Transverse colon (tissue), 4 donors: ENCODE data around the gene SLC16A9. TPM values are rescaled to one million over a fixed set of nuclear protein-coding genes. Genes with fewer than 3 reads are reported as not detected.
A peak's percentile ranks its signal among the peaks of the same experiment; 100 is the strongest.

Source experiments
- DNase-seq: peaks from one replicate; pipeline ENCODE4 v3.0.0-alpha.2; 2019
- H3K27ac ChIP-seq, 4 donors: fragments of 200-600 bp; sonication (generic); 2 replicates each; pipeline ENCODE4 v1.5.1; 2016 to 2018; ENCODE audit warnings: inconsistent platforms in 4 of 4
- H3K27me3 ChIP-seq: fragments of 200-600 bp; sonication (generic); 2 replicates; pipeline ENCODE4 v1.5.1; 2017; ENCODE audit warnings: inconsistent platforms
- H3K36me3 ChIP-seq, 4 donors: fragments of 200-600 bp; sonication (generic); 2 replicates each; pipeline ENCODE4 v1.5.1; 2017 to 2019; ENCODE audit warnings: inconsistent platforms in 4 of 4
- H3K4me1 ChIP-seq, 4 donors: fragments of 200-600 bp; sonication (generic); 2 replicates each; pipeline ENCODE4 v1.5.1; 2017 to 2020; ENCODE audit warnings: inconsistent platforms in 4 of 4
- H3K4me3 ChIP-seq, 4 donors: fragments of 200-600 bp; sonication (generic); 1 replicate in 1 of 4; 2 replicates in 3 of 4; pipeline versions ENCODE4 v1.5.1 to v1.6.1; 2017 to 2019; ENCODE audit warnings: inconsistent platforms in 4 of 4
- H3K9me3 ChIP-seq, 2 donors: fragments of 200-600 bp; sonication (generic); 2 replicates each; pipeline ENCODE4 v1.5.1; 2017 to 2019; ENCODE audit warnings: inconsistent platforms in 2 of 2
- CTCF ChIP-seq, 5 experiments: fragments of 200-600 bp in 3 of 5; fragments of 450-650 bp in 2 of 5; sonication (generic) in 3 of 5; IDR thresholded peaks; 1 replicate in 2 of 5; 2 replicates in 3 of 5; pipeline ENCODE4 v1.5.1; 2016 to 2017; ENCODE audit warnings: antibody characterized with exemption in 5 of 5, inconsistent platforms in 3 of 5, mild to moderate bottlenecking in 2 of 5, moderate library complexity in 1 of 5
- EP300 ChIP-seq: sonication (generic); formaldehyde crosslinking; IDR thresholded peaks from one replicate; pipeline ENCODE4 v1.6.1; 2017; ENCODE audit warnings: antibody characterized with exemption, low read depth
- POLR2A ChIP-seq: fragments of 450-650 bp; IDR thresholded peaks from one replicate; pipeline ENCODE4 v1.6.1; 2016; ENCODE audit warnings: antibody characterized with exemption, mild to moderate bottlenecking, moderate library complexity
- POLR2AphosphoS5 ChIP-seq, 3 donors: sonication (generic); formaldehyde crosslinking; IDR thresholded peaks; one replicate each; pipeline ENCODE4 v1.6.1; 2016; ENCODE audit warnings: antibody characterized with exemption in 3 of 3
- WGBS, 2 donors: methylation state at CpG; one replicate each; pipeline ENCODE4 v1.1.5; 2018; ENCODE audit warnings: low coverage in 1 of 2; 5-methylcytosine and 5-hydroxymethylcytosine counted together
- in situ Hi-C, 4 donors: fragments of 200-750 bp; cut with MboI; loops; one replicate each; pipeline versions ENCODE4 v1.15.0 to v1.15.1; 2017; ENCODE audit warnings: low sequenced_read_pairs in 3 of 4, low pct_ligation_motif_present in 1 of 4, low pct_unique_long_range_greater_than_20kb in 1 of 4
- intact Hi-C: fragments of 100-400 bp; cut with DNase I; formaldehyde crosslinking; loops from one replicate; pipeline ENCODE4 v1.15.1; 2023; ENCODE audit warnings: low total_unique reads
- total RNA-seq, 4 donors: library from RNA; depleted of rRNA; stranded (reverse); fragments of >200 nt; gene quantifications; one replicate each; pipeline ENCODE4 v1.1.0, GENCODE V29; 2016

Gene SLC16A9
- total RNA-seq, 4 donors from 2014 or later, result 0.80 to 58.7 (median 15.3) TPM

- peaks cover 0 to 19% (median 14%) of the 10 kb centered on the region in 4 donors for H3K4me1 ChIP-seq
- no peaks in the 10 kb centered on the region for H3K9me3 ChIP-seq
- in situ Hi-C loops (no loop called here), intact Hi-C loops (loop anchor here (5.0 kb wide), 1 partner anchor 812 kb away; no protein-coding TSS in a partner anchor)
- H3K27ac ChIP-seq, result peak overlapping the region; percentile 17 to 67 (median 64)
- TF ChIP-seq POLR2A (no peak), EP300 (no peak), POLR2AphosphoS5 (IDR thresholded peaks at IDR 0.05) (no peak), CTCF (IDR thresholded peaks at IDR 0.05) (no peak)
- H3K4me3 ChIP-seq, result peak overlapping the region; percentile 50 to 93 (median 63)
- H3K27me3 ChIP-seq, result peaks cover 23% of the 10 kb centered on the region
- no peaks in the 10 kb centered on the region for H3K36me3 ChIP-seq
- WGBS, 2 donors, result 3% methylated on average over 32 of the region's 42 CpGs; no CpG with 5 or more reads in 1 of the 2 donors
- peak; percentile 49 for DNase-seq
Measured at GRCh38 chr10:59708816-59709394, 745 bp downstream of the SLC16A9 start.

- H3K27ac ChIP-seq, result no peak overlapping the region
- 94 to 96% methylated on average over 8 of the region's 8 CpGs for WGBS, 2 donors
- TF ChIP-seq POLR2AphosphoS5 (IDR thresholded peaks at IDR 0.05) (no peak), EP300 (no peak), CTCF (IDR thresholded peaks at IDR 0.05) (no peak), POLR2A (no peak)
- DNase-seq, result no peak
- intact Hi-C loops (loop anchor here (5.0 kb wide), 1 partner anchor 810 kb away; no protein-coding TSS in a partner anchor), in situ Hi-C loops (no loop called here)
- H3K9me3 ChIP-seq, result no peaks in the 10 kb centered on the region
- peaks cover 23% of the 10 kb centered on the region for H3K27me3 ChIP-seq
- H3K36me3 ChIP-seq, result no peaks in the 10 kb centered on the region
- peaks cover 0 to 19% (median 14%) of the 10 kb centered on the region in 4 donors for H3K4me1 ChIP-seq
- no peak overlapping the region for H3K4me3 ChIP-seq
Measured at GRCh38 chr10:59706851-59707797, 2.5 kb downstream of the SLC16A9 start.

GRCh38 chr10:59705931-59706330 is 3.7 kb downstream of the SLC16A9 start:
- peaks cover 0 to 19% (median 14%) of the 10 kb centered on the region in 4 donors for H3K4me1 ChIP-seq
- H3K4me3 ChIP-seq, result no peak overlapping the region
- H3K27me3 ChIP-seq, result peaks cover 23% of the 10 kb centered on the region
- no peak for TF ChIP-seq CTCF (IDR thresholded peaks at IDR 0.05)
- TF ChIP-seq POLR2AphosphoS5 (IDR thresholded peaks at IDR 0.05), result no peak
- TF ChIP-seq EP300, result no peak
- TF ChIP-seq POLR2A, result no peak
- intact Hi-C loops (loop anchor here (5.0 kb wide), 1 partner anchor 809 kb away; no protein-coding TSS in a partner anchor), in situ Hi-C loops (no loop called here)
- H3K27ac ChIP-seq, result no peak overlapping the region
- H3K9me3 ChIP-seq, result no peaks in the 10 kb centered on the region
- no peak for DNase-seq
- no peaks in the 10 kb centered on the region for H3K36me3 ChIP-seq

GRCh38 chr10:59704630-59705029 is 5.0 kb downstream of the SLC16A9 start:
- peaks cover 22% of the 10 kb centered on the region for H3K27me3 ChIP-seq
- H3K9me3 ChIP-seq, result no peaks in the 10 kb centered on the region
- peaks cover 0 to 16% (median 12%) of the 10 kb centered on the region in 4 donors for H3K4me1 ChIP-seq
- no peak for DNase-seq
- intact Hi-C loops (loop anchor here (5.0 kb wide), 1 partner anchor 807 kb away; no protein-coding TSS in a partner anchor), in situ Hi-C loops (no loop called here)
- no peaks in the 10 kb centered on the region for H3K36me3 ChIP-seq
- TF ChIP-seq POLR2AphosphoS5 (IDR thresholded peaks at IDR 0.05) (no peak), CTCF (IDR thresholded peaks at IDR 0.05) (no peak), EP300 (no peak), POLR2A (no peak)
- WGBS, 2 donors, result 44 to 47% methylated on average over 2 of the region's 2 CpGs
- H3K27ac ChIP-seq, result no peak overlapping the region
- H3K4me3 ChIP-seq, result no peak overlapping the region
